Stimulated activated CD8-positive, alpha-beta memory T cell treated with anti-CD3 and anti-CD28 coated beads, Interleukin-15, amount 100 ng/mL, for 1 hour (primary cell): ENCODE results near the gene SAPCD1.
A peak's percentile ranks its signal among the peaks of the same experiment; 100 is the strongest.

Source experiments
- DNase-seq: peaks from one replicate; pipeline ENCODE4 v3.0.0-alpha.2; 2020; ENCODE audit warnings: low read depth

The SAPCD1 gene

GRCh38 chr6:31729515-31729978 is 32.9 kb upstream of the SAPCD1 start:
- DNase-seq = peak; percentile 69

DNA sequence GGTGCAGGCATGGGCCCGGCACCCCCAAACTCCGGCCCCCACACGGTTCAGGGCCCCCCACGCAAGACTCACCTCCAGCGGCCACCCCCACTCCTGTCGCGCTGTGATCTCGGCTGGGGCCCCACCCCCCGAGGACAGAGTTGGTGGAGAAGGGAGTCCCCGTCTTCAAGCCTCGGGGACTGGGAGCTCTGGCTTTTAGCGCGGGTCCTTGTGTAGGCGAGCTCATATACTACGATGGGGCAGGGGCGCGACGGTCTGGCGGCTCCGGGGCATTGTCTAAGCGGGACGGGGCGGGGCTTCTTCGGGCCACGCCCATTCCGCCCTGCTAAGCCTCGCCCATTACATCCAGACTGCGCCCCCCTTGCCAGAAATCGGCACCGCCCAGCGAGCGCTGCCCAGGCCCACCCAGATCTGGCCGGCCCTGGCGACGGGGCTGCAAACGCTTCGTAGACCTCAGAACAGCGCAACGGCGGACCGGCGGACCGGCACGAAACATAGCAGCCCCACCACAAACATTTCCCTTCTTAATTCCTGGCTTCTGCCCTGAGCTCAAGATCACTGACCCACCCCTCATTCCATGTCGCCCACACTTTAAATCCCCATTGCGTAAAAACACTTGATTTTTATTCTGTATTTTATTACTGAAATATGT is 32.4 kb upstream of the SAPCD1 start:
- DNase-seq = no peak

DNA sequence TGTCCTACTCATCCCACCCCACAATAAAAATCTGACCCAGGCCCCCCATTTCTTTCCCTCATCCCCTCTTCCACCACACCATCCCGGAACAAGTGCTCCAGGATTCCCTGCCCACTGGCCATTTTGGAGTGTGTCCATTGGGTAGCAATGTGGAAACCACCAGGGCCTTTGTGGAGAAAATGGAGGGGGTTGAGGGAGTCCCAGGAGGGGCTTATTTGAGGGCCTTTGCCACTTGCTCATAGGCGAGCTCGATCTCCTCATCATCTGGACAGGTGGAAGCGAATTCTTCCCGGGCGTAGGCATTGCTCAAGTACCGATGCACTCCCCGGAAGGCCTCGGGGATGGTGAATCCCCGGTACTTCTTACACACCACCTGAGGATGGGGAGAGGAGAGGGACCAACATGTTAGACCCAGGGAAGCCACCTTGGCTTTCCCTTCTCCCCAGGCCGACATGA is 31.8 kb upstream of the SAPCD1 start:
- DNase-seq = no peak

GRCh38 chr6:31732029-31732428 is 30.4 kb upstream of the SAPCD1 start:
- DNase-seq = no peak

GRCh38 chr6:31733734-31734133 is 28.7 kb upstream of the SAPCD1 start:
- no peak for DNase-seq

GRCh38 chr6:31734247-31734820 is 28.1 kb upstream of the SAPCD1 start:
- no peak for DNase-seq

- DNase-seq = no peak
Measured at GRCh38 chr6:31734821-31735406, 27.5 kb upstream of the SAPCD1 start.

DNA sequence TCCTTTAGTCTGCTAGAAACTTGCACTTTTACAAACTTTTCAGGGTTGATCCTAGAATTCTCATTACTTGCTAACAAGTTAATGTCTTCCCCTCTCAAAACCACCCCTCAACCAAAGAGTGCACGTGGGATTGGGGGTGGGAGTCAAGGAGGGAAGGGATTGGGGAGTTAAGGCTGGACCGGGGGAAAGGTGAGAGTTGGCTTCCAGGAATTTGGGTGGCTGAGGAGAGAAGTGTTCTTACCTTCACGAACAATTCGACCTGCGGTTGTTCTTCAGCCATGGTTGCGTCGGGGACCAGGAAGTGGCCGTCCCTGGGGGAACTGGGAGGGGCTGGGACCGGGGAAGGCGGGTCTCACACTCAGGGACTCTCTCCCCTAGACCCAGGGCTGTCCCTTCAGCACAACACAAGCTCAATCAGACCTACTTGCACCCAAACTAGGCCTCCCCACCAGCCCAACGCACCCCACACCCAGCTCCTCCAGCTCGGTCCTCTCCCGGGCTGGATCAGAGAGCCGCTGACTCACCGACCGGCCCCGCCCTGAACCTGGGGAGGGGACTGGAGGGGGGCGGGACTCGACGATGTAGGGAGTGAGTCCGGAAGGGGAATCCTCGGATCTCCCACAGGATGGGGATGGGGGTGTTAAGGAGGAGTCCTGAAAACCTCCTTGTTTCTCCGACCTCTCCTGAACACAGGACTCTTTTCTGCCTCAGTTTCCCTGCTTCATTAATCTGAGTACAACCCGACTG is 26.3 kb upstream of the SAPCD1 start, which contains the start of gene CLIC1:
CLIC1 (minus strand) TSS at position 510 of the 747 bp plus-strand sequence; CDS start at position 280, 230 bp downstream.
- peak; percentile 54 for DNase-seq

DNA sequence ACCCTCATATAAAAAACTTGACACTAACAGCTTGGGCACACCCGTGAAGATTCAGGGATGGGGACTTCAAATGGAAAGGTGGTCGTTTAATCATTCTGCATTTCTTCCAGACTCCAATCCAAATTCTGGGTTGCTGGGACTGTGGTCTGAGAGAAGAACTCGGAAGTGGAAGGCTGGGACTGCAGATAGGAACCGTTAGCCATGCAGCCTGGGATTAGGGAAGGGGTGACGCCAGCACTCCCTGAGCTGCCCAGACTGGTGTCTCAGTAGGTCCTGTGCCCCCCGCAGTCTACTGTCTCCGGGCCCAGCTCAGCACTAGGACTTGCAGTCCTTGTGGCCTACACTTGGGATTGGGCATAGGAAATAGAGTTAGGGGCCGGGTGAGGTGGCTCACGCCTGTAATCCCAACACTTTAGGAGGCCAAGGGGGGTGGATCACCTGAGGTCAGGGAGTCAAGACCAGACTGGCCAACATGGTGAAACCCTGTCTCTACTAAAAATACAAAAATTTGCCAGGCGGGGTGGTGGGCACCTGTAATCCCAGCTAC is 25.6 kb upstream of the SAPCD1 start:
- no peak for DNase-seq

DNA sequence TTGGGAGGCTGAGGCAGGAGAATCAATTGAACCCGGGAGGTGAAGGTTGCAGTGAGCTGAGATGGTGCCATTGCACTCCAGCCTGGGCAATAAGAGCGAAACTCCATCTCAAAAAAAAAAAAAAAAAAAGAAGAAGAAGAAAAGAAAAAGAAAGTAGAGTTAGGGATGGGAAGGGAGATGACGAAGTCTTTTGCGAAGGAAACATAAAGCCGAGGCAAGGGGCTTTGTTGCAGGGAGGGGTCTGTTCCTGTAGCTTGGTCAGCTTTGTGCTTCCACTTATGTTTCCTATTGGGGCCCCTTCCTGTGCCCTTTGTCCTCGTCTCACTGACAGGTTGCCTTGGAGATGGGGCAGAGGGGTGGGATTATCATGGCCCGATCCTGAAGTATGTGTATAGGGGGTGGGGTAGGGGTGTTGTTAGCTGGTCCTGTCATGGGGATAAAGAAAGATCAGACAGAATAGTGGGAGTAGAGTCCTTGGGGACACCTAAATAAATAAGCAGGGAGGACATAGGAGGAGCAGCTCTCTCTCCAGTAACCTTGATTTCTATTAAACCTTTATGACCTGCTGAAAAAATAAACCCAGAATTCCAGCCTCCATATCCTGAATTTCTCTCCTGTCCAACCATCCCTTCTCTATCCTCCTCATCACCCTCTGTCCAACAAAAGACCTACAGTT is 25.0 kb upstream of the SAPCD1 start:
- DNase-seq = no peak

DNA sequence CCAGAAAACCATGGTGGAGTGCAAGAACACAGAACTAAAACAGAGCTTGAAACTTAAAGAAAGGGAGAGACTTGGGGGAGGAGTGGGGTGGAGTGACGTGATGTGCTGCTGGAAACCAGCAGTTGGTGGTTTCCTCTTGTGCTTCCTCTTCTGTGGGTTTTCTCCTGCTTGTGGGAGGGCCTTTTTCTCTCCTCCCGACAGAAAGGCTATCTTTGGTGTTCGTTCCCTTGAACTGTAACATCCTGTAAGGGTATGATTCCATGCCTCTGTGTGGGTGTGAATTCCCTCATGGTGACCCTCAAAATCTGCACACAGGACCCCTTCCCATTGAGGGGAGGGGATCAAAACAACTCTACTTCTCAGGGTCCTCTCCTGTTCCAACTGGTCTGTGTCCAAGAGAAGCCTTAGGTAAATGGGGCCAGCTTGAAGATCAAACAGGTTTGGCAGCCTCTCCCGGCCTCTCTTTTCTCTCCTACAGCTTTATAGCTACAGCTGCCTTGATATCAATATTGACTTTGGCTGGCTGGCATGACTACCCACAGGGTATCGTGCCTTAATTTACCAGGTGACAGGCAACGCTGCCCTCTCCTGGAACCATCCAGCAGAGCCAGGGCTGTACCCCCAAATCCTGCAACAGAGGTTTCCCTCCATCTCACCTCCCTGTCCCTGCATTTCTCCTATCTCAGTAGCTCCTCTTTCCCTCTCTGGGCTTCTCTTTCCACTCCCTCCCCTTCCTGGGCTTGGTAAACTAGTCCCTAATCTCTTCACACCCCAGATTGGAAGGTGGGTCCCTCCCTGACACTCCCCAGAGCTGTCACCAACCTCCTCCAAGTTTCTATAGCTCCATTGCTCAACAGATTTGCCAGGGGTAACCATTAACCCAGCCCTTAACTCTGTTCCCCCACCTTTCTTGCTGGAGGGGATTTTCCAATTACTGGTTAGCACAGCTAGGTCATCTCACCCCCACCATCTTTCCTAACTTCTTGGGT is 24.2 kb upstream of the SAPCD1 start:
- no peak for DNase-seq

DNA sequence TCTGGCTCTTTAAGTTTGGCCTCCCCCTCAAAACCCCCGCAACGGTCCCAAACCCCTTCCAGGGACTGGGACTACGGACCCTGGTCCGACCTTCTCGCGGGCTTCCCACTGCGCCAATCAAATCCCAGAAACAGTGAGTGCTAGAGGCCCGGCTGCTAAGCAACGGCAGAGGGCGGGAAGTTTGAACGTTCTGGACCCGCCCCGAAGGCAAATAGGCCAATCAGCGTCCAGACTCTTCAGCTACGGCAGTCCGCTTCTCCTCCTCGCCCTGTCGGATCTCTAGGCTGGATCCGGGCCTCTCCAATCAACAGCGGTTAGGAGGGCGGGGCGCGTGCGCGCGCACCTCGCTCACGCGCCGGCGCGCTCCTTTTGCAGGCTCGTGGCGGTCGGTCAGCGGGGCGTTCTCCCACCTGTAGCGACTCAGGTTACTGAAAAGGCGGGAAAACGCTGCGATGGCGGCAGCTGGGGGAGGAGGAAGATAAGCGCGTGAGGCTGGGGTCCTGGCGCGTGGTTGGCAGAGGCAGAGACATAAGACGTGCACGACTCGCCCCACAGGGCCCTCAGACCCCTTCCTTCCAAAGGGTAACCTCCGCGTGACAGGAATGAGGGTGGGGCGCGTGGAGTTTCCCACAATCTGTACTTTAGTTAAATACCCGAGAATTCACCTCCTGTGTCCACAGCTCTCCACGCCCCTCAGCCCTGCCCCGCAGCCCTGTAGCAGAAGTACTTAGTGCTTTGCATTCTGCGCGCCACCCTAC is 22.6 kb upstream of the SAPCD1 start, which contains the start of gene MSH5:
MSH5 (plus strand) TSS at position 367 of the 758 bp plus-strand sequence. CDS start 462 bp downstream, outside the sequence.
- peak; percentile 88 for DNase-seq

DNA sequence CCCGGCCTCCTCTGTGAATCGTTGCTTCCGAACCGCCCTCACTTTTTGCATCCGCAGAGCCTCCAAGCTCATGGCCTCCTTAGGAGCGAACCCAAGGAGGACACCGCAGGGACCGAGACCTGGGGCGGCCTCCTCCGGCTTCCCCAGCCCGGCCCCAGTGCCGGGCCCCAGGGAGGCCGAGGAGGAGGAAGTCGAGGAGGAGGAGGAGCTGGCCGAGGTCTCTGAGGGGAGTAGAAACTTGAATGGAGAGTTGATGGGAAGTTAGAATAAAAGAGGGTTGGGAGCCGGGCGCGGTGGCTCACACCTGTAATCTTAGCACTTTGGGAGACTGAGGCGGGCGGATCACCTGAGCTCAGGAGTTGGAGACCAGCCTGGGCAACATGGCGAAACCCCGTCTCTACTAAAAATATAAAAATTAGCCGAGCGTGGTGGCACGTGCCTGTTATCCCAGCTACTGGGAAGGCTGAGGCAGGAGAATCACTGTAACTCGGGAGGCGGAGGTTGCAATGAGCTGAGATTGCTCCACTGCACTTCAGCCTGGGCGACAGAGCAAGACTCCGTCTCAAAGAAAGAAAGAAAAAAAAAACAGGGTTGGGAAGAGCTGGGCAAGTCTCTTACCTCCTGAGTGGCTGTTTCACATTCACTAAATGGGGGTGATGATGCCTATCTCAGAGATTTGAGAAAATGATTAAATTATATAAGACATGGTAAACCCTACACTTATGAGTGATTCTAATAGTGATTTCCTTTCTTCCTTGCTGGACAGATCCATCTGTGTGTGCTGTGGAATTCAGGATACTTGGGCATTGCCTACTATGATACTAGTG is 21.8 kb upstream of the SAPCD1 start:
- DNase-seq = no peak

GRCh38 chr6:31741815-31742214 is 20.6 kb upstream of the SAPCD1 start:
- DNase-seq = no peak

- DNase-seq = no peak
Measured at GRCh38 chr6:31742894-31743293, 19.6 kb upstream of the SAPCD1 start.

- DNase-seq = no peak
Measured at GRCh38 chr6:31744422-31744821, 18.0 kb upstream of the SAPCD1 start.

DNA sequence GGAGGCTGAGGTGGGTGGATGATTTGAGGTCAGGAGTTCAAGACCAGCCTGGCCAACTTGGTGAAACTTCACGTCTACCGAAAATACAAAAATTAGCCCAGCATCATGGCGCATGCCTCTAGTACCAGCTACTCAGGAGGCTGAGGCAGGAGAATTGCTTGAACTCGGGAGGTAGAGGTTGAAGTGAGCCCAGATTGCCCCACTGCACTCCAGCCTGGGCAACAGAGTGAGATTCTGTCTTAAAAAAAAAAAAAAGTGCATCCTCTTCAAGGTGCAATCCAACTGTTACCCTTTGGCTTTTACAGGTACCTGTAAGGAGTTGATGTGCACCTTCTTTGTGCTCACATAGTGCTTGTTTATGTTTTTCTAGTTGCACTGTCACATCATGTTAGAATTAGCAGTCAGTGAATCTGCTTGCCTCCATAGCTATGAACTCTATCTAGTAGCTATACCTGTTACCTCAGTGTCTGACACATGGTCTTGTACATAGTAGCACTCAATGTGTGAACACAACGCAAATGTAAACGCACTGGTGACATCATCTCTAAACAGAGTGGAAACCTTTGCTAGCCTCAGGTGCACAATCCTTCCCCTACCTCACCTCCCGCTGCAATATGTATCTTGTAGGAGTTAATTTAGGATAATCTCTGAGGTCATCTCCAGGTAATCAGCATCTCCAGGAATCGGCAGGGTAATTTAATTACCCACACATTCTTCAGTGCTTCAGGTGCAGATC is 13.0 kb upstream of the SAPCD1 start:
- no peak for DNase-seq

- no peak for DNase-seq
Measured at GRCh38 chr6:31750411-31751022, 11.9 kb upstream of the SAPCD1 start.
